Liver (tissue), 9 donors: ENCODE measurements around the gene THBS2. TPM values are rescaled to one million over a fixed set of nuclear protein-coding genes. Genes with fewer than 3 reads are reported as not detected.

Source experiments
- DNase-seq: peaks from one replicate; pipeline ENCODE4 v3.0.0-alpha.2; 2017; ENCODE audit warnings: low spot score
- H3K27ac ChIP-seq, 2 donors: one replicate each; pipeline ENCODE4 v1.7.0; 2013; ENCODE audit warnings: inconsistent platforms in 2 of 2, low read length in 2 of 2, control low read depth in 1 of 2, low read depth in 1 of 2, mild to moderate bottlenecking in 1 of 2
- H3K27me3 ChIP-seq, 4 donors: one replicate each; pipeline versions ENCODE4 v1.6.1 to v1.7.0; 2013; ENCODE audit warnings: low read length in 3 of 4, inconsistent platforms in 1 of 4, mild to moderate bottlenecking in 1 of 4, moderate library complexity in 1 of 4; ENCODE audit not compliant: control insufficient read depth in 4 of 4, insufficient read depth in 4 of 4
- H3K36me3 ChIP-seq, 4 donors: one replicate each; pipeline versions ENCODE4 v1.6.1 to v1.7.0; 2013; ENCODE audit warnings: low read length in 3 of 4, mild to moderate bottlenecking in 3 of 4, low read depth in 1 of 4, moderate library complexity in 1 of 4; ENCODE audit not compliant: control insufficient read depth in 4 of 4, insufficient read depth in 3 of 4
- H3K4me1 ChIP-seq, 4 donors: one replicate each; pipeline versions ENCODE4 v1.6.1 to v1.7.0; 2013; ENCODE audit warnings: low read length in 3 of 4, mild to moderate bottlenecking in 3 of 4, moderate library complexity in 1 of 4; ENCODE audit not compliant: control insufficient read depth in 4 of 4, insufficient read depth in 4 of 4
- H3K4me3 ChIP-seq, 3 donors: one replicate each; pipeline versions ENCODE4 v1.6.1 to v1.7.0; 2013; ENCODE audit warnings: low read length in 3 of 3, control low read depth in 1 of 3, low read depth in 1 of 3, mild to moderate bottlenecking in 1 of 3
- H3K9ac ChIP-seq, 2 donors: one replicate each; pipeline ENCODE4 v1.7.0; 2013; ENCODE audit warnings: low read length in 2 of 2, mild to moderate bottlenecking in 2 of 2, moderate library complexity in 2 of 2, control low read depth in 1 of 2, low read depth in 1 of 2
- H3K9me3 ChIP-seq, 4 donors: one replicate each; pipeline versions ENCODE4 v1.6.1 to v1.7.0; 2013; ENCODE audit warnings: low read length in 3 of 4; ENCODE audit not compliant: control insufficient read depth in 4 of 4
- ATF3 ChIP-seq: IDR thresholded peaks from 2 replicates; pipeline ENCODE4 v1.6.1; 2016; ENCODE audit warnings: antibody characterized with exemption
- CTCF ChIP-seq: fragments of 150-350 bp; IDR thresholded peaks from 2 replicates; pipeline ENCODE4 v1.5.1; 2017; ENCODE audit warnings: improper control_type of control experiment, low read depth, low read length; ENCODE audit not compliant: missing input control
- EGR1 ChIP-seq, 2 donors: IDR thresholded peaks; 2 replicates each; pipeline ENCODE4 v1.6.1; 2016 to 2018; ENCODE audit warnings: antibody characterized with exemption in 2 of 2, low read depth in 2 of 2
- FOXA1 ChIP-seq: IDR thresholded peaks from 2 replicates; pipeline ENCODE4 v1.6.1; 2016; ENCODE audit warnings: antibody characterized with exemption
- FOXA2 ChIP-seq: IDR thresholded peaks from 2 replicates; pipeline ENCODE4 v1.6.1; 2016; ENCODE audit warnings: antibody characterized with exemption
- GABPA ChIP-seq, 2 donors: IDR thresholded peaks in 1 of 2; conservative IDR thresholded peaks in 1 of 2; 2 replicates each; pipeline ENCODE4 v1.6.1; 2016; ENCODE audit warnings: antibody characterized with exemption in 2 of 2, mild to moderate bottlenecking in 1 of 2, moderate library complexity in 1 of 2
- HNF4A ChIP-seq, 2 donors: conservative IDR thresholded peaks; 2 replicates each; pipeline ENCODE4 v1.6.1; 2016; ENCODE audit warnings: antibody characterized with exemption in 2 of 2, mild to moderate bottlenecking in 2 of 2
- JUND ChIP-seq, 2 donors: IDR thresholded peaks; 2 replicates each; pipeline ENCODE4 v1.6.1; 2016; ENCODE audit warnings: antibody characterized with exemption in 2 of 2
- MAX ChIP-seq: IDR thresholded peaks from 2 replicates; pipeline ENCODE4 v1.6.1; 2016; ENCODE audit warnings: antibody characterized with exemption
- NR2F2 ChIP-seq: IDR thresholded peaks from 2 replicates; pipeline ENCODE4 v1.6.1; 2016; ENCODE audit warnings: antibody characterized with exemption
- RAD21 ChIP-seq, 2 donors: IDR thresholded peaks; 2 replicates each; pipeline ENCODE4 v1.6.1; 2016; ENCODE audit warnings: antibody characterized with exemption in 2 of 2, mild to moderate bottlenecking in 2 of 2
- REST ChIP-seq: IDR thresholded peaks from 2 replicates; pipeline ENCODE4 v1.6.1; 2016; ENCODE audit warnings: antibody characterized with exemption, mild to moderate bottlenecking
- SP1 ChIP-seq: IDR thresholded peaks from 2 replicates; pipeline ENCODE4 v1.6.1; 2018; ENCODE audit warnings: antibody characterized with exemption, mild to moderate bottlenecking
- YY1 ChIP-seq: IDR thresholded peaks from 2 replicates; pipeline ENCODE4 v1.6.1; 2016; ENCODE audit warnings: antibody characterized with exemption, mild to moderate bottlenecking
- WGBS: extraction: QIAGEN DNeasy Blood & Tissue Kit; methylation state at CpG from one replicate; pipeline ENCODE4 v1.1.7; 2013; 5-methylcytosine and 5-hydroxymethylcytosine counted together
- polyA plus RNA-seq, 2 donors: library from polyadenylated mRNA; stranded (reverse) in 1 of 2; unstranded in 1 of 2; fragments of 200-250 nt in 1 of 2; fragments of >200 nt in 1 of 2; fragmentation: Nextera tagmentation in 1 of 2; extraction: Ambion mirVana in 1 of 2; gene quantifications; one replicate each; pipeline versions ENCODE4 v1.2.1 to v1.2.3, GENCODE V29; 2013 to 2015
- total RNA-seq, 2 donors: library from RNA; depleted of rRNA; stranded (reverse); fragments of >200 nt; gene quantifications; one replicate each; pipeline ENCODE4 v1.2.3, GENCODE V29; 2014
- donor health status: healthy.
- donor health status: healthy.
- donor health status: healthy.
- donor health status: healthy.
- donor health status: healthy.

The THBS2 gene
- total and polyA plus RNA-seq, 4 donors = 0.35 to 7.6 (median 6.2) TPM

GRCh38 chr6:169293196-169293595 is 39.5 kb upstream of the THBS2 start (continued):
- no peak for TF ChIP-seq REST

- no peak overlapping the region for H3K27ac ChIP-seq
- 58% methylated on average over 11 of the region's 11 CpGs for WGBS
- H3K9ac ChIP-seq = no peak overlapping the region
- H3K4me1 ChIP-seq = no peaks in the 10 kb centered on the region
- DNase-seq = no peak
- no peaks in the 10 kb centered on the region for H3K27me3 ChIP-seq
- H3K9me3 ChIP-seq = peaks cover 0 to 7% (median 0%) of the 10 kb centered on the region in 4 donors
- no peak overlapping the region for H3K4me3 ChIP-seq
- H3K36me3 ChIP-seq = no peaks in the 10 kb centered on the region
- TF ChIP-seq MAX = no peak
- no peak for TF ChIP-seq GABPA (IDR thresholded peaks at IDR 0.05 in 1 of 2, conservative IDR thresholded peaks at IDR 0.05 in 1 of 2)
- no peak for TF ChIP-seq FOXA2
- no peak for TF ChIP-seq EGR1 (IDR thresholded peaks at IDR 0.05; ENCODE audit: low read depth in 2 of 2)
- no peak for TF ChIP-seq HNF4A (conservative IDR thresholded peaks at IDR 0.05)
- no peak for TF ChIP-seq RAD21 (IDR thresholded peaks at IDR 0.05)
- TF ChIP-seq NR2F2 = no peak
- no peak for TF ChIP-seq REST
- TF ChIP-seq FOXA1 = no peak
- TF ChIP-seq ATF3 = no peak
These were observed 38.9 kb upstream of the THBS2 start for GRCh38 chr6:169292338-169293124.

- Histone ChIP-seq H3K27me3 (no peaks in the 10 kb centered on the region), H3K9ac (no peak overlapping the region), H3K9me3 (peaks cover 0 to 7% (median 0%) of the 10 kb centered on the region in 4 donors), H3K4me1 (no peaks in the 10 kb centered on the region), H3K36me3 (no peaks in the 10 kb centered on the region), H3K27ac (no peak overlapping the region), H3K4me3 (no peak overlapping the region)
- 81% methylated on average over 14 of the region's 14 CpGs for WGBS
- no peak for DNase-seq
- TF ChIP-seq REST = no peak
- TF ChIP-seq YY1 = no peak
- TF ChIP-seq JUND (IDR thresholded peaks at IDR 0.05) = no peak
- TF ChIP-seq SP1 = no peak
- TF ChIP-seq ATF3 = no peak
- TF ChIP-seq CTCF = no peak
- no peak for TF ChIP-seq FOXA1
These were observed 38.1 kb upstream of the THBS2 start for GRCh38 chr6:169291646-169292337.
